ENCODE data around the gene CUX1. TPM values are rescaled to one million over a fixed set of nuclear protein-coding genes. Genes with fewer than 3 reads are reported as not detected.

The CUX1 gene
- total and polyA plus RNA-seq, 2 of the 13 experiments (the other 11 are each of a cell fraction or from before 2014, with no cell fraction given), result 13.7 to 14.9 TPM

- ChIA-PET POLR2A (no interaction called here), CTCF (ENCODE audit: low intra/inter-chr PET ratio, low total read pairs) (no interaction called here)
- no peak for TF ChIP-seq ZHX1 (CRISPR knock-in tag; IDR thresholded peaks at IDR 0.05; ENCODE audit: low read depth)
- TF ChIP-seq ZNF331 (CRISPR knock-in tag; IDR thresholded peaks at IDR 0.05), result peak; percentile 81
- DNase-seq (ENCODE audit: low spot score), result no peak
- Histone ChIP-seq H3K36me3 (replicated peaks in 1 of 2; ENCODE audit: control insufficient read depth in 1 of 2, insufficient read depth in 2 of 2, low read length in 2 of 2) (no peaks in the 10 kb centered on the region), H3K27me3 (ENCODE audit: control insufficient read depth in 1 of 2, insufficient read depth in 2 of 2, low read length in 2 of 2) (peaks cover 0 to 6% of the 10 kb centered on the region in 2 experiments; a peak in 1 of 5 replicates), H3K9ac (ENCODE audit: insufficient read depth, low read depth, low read length) (no peak overlapping the region), H4K20me1 (ENCODE audit: insufficient read depth, low read length) (no peaks in the 10 kb centered on the region), H3K4me1 (ENCODE audit: insufficient read depth, low read length) (peaks cover 17% of the 10 kb centered on the region), H3K27ac (ENCODE audit: extremely low read length, insufficient read depth, low read length) (no peak overlapping the region), H3K9me3 (ENCODE audit: low read length) (no peaks in the 10 kb centered on the region), H3K4me3 (replicated peaks in 1 of 3; ENCODE audit: insufficient read depth in 1 of 3, low read depth in 2 of 3, low read length in 3 of 3) (no peak overlapping the region), H3K4me2 (ENCODE audit: low read depth, low read length) (no peak overlapping the region), H2AFZ (ENCODE audit: low read length) (no peak overlapping the region), H3K79me2 (ENCODE audit: insufficient read depth, low read length) (no peaks in the 10 kb centered on the region)
- in situ Hi-C loops (cut with HindIII; ENCODE audit: extremely low pct_ligation_motif_present, low pct_unique_long_range_greater_than_20kb), result no loop called here
- ATAC-seq, result no peak
- BruUV-seq (replicated peaks), result no TSS peak
- intact Hi-C loops (cut with micrococcal nuclease; ENCODE audit: unreplicated experiment), result no loop called here
- FAIRE-seq, result no peak
- WGBS (ENCODE audit: low lambda C conversion rate), result 86% methylated on average over 1 of the region's 1 CpG
Observed at GRCh38 chr7:101787864-101788263, 29.6 kb upstream of the CUX1 start.

DNA sequence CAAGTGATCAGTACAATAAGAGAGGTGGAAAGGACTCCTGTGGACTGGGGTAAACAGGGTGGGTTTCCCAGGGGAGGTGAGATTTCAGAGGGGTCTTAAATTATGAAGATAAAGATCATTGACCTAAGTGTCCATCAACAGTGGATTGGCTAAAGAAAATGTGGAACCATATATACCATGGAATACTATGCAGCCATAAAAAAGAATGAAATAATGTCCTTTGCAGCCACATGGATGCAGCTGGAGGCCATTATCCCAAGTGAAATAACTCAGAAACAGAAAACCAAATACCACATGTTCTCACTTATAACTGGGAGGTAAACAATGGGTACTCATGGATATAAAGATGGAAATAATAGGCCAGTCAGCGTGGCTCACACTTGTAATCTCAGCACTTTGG, 28.9 kb upstream of the CUX1 start:
- FAIRE-seq (no peak), ATAC-seq (no peak), DNase-seq (ENCODE audit: low spot score) (no peak)
- H3K27ac ChIP-seq (ENCODE audit: extremely low read length, insufficient read depth, low read length), result no peak overlapping the region
- H3K4me2 ChIP-seq (ENCODE audit: low read depth, low read length), result no peak overlapping the region
- H3K9ac ChIP-seq (ENCODE audit: insufficient read depth, low read depth, low read length), result no peak overlapping the region
- CTCF ChIA-PET (ENCODE audit: low intra/inter-chr PET ratio, low total read pairs), result no interaction called here
- TF ChIP-seq PRMT3 (CRISPR knock-in tag; IDR thresholded peaks at IDR 0.05; ENCODE audit: borderline replicate concordance, low read depth) (no peak), THAP8 (CRISPR knock-in tag; IDR thresholded peaks at IDR 0.05; ENCODE audit: borderline replicate concordance) (no peak), ZNF30 (CRISPR knock-in tag; IDR thresholded peaks at IDR 0.05) (no peak), ZKSCAN1 (IDR thresholded peaks at IDR 0.05; ENCODE audit: low read length) (no peak)
- POLR2A ChIA-PET, result no interaction called here
- intact Hi-C loops (cut with micrococcal nuclease; ENCODE audit: unreplicated experiment) (no loop called here), in situ Hi-C loops (cut with HindIII; ENCODE audit: extremely low pct_ligation_motif_present, low pct_unique_long_range_greater_than_20kb) (no loop called here)
- H3K9me3 ChIP-seq (ENCODE audit: low read length), result no peaks in the 10 kb centered on the region
- no TSS peak for BruUV-seq (replicated peaks)
- H3K4me1 ChIP-seq (ENCODE audit: insufficient read depth, low read length), result peaks cover 15% of the 10 kb centered on the region
- peaks cover 0 to 6% of the 10 kb centered on the region in 2 experiments; a peak in 1 of 5 replicates for H3K27me3 ChIP-seq (ENCODE audit: control insufficient read depth in 1 of 2, insufficient read depth in 2 of 2, low read length in 2 of 2)
- H3K4me3 ChIP-seq (replicated peaks in 1 of 3; ENCODE audit: insufficient read depth in 1 of 3, low read depth in 2 of 3, low read length in 3 of 3), result no peak overlapping the region
- H4K20me1 ChIP-seq (ENCODE audit: insufficient read depth, low read length), result no peaks in the 10 kb centered on the region
- H3K36me3 ChIP-seq (replicated peaks in 1 of 2; ENCODE audit: control insufficient read depth in 1 of 2, insufficient read depth in 2 of 2, low read length in 2 of 2), result no peaks in the 10 kb centered on the region
- WGBS (ENCODE audit: low lambda C conversion rate), result 67% methylated on average over 1 of the region's 1 CpG
- no peak overlapping the region for H2AFZ ChIP-seq (ENCODE audit: low read length)
- H3K79me2 ChIP-seq (ENCODE audit: insufficient read depth, low read length), result no peaks in the 10 kb centered on the region
